Measurements from ENCODE around the gene IL6R.

IL6R gene

GRCh38 chr1:154440036-154440804 lies 35.1 kb downstream of the IL6R start:
- no peaks in the 10 kb centered on the region for H3K27me3 ChIP-seq (replicated peaks; ENCODE audit: insufficient read depth, low read length)
- no peak overlapping the region for H3K4me3 ChIP-seq (ENCODE audit: low read length)
- no peaks in the 10 kb centered on the region for H3K9me2 ChIP-seq (replicated peaks; ENCODE audit: insufficient read depth, low read length)
- H3K9ac ChIP-seq (ENCODE audit: low read length) = no peak overlapping the region
- peaks cover 70% of the 10 kb centered on the region for H3K79me2 ChIP-seq (ENCODE audit: low read length)
- TF ChIP-seq EZH2 (optimal IDR thresholded peaks at IDR 0.05; ENCODE audit: low read depth, low read length) (no peak), CTCF (IDR thresholded peaks at IDR 0.05; ENCODE audit: low read length) (no peak), EZH2phosphoT487 (IDR thresholded peaks at IDR 0.05; ENCODE audit: low read length) (no peak)
- peaks cover 46% of the 10 kb centered on the region for H3F3A ChIP-seq (ENCODE audit: insufficient read depth, low read length)
- no peak for DNase-seq
- peaks cover 38% of the 10 kb centered on the region for H3K4me1 ChIP-seq (ENCODE audit: low read length)
- H3K9me3 ChIP-seq (replicated peaks; ENCODE audit: insufficient read depth, low read length) = no peaks in the 10 kb centered on the region
- peak overlapping the region; percentile 31; the same call in 1 of the 2 replicates for H3K4me2 ChIP-seq (ENCODE audit: low read depth, low read length)
- H2AFZ ChIP-seq (ENCODE audit: low read length) = no peak overlapping the region
- peak overlapping the region; percentile 54; the same call in 1 of the 2 replicates for H3K27ac ChIP-seq (ENCODE audit: low read length)
- 0 out of 2 replicates have a peak, but pooled peaks cover 4% of the 10 kb centered on the region for H4K20me1 ChIP-seq (ENCODE audit: insufficient read depth, low read length)
- H3K36me3 ChIP-seq (replicated peaks; ENCODE audit: insufficient read depth, low read length) = peaks cover 34% of the 10 kb centered on the region

- H3K4me2 ChIP-seq (ENCODE audit: low read depth, low read length) = no peak overlapping the region
- H3K9me3 ChIP-seq (replicated peaks; ENCODE audit: insufficient read depth, low read length) = no peaks in the 10 kb centered on the region
- DNase-seq = no peak
- peaks cover 33% of the 10 kb centered on the region for H3K36me3 ChIP-seq (replicated peaks; ENCODE audit: insufficient read depth, low read length)
- H3F3A ChIP-seq (ENCODE audit: insufficient read depth, low read length) = peaks cover 50% of the 10 kb centered on the region
- H3K4me1 ChIP-seq (ENCODE audit: low read length) = peaks cover 38% of the 10 kb centered on the region
- no peaks in the 10 kb centered on the region for H3K27me3 ChIP-seq (replicated peaks; ENCODE audit: insufficient read depth, low read length)
- no peaks in the 10 kb centered on the region for H3K9me2 ChIP-seq (replicated peaks; ENCODE audit: insufficient read depth, low read length)
- H3K79me2 ChIP-seq (ENCODE audit: low read length) = peaks cover 69% of the 10 kb centered on the region
- no peak overlapping the region for H3K27ac ChIP-seq (ENCODE audit: low read length)
- H4K20me1 ChIP-seq (ENCODE audit: insufficient read depth, low read length) = 0 out of 2 replicates have a peak, but pooled peaks cover 4% of the 10 kb centered on the region
- no peak overlapping the region for H3K9ac ChIP-seq (ENCODE audit: low read length)
- TF ChIP-seq CTCF (IDR thresholded peaks at IDR 0.05; ENCODE audit: low read length) (no peak), EZH2phosphoT487 (IDR thresholded peaks at IDR 0.05; ENCODE audit: low read length) (no peak), EZH2 (optimal IDR thresholded peaks at IDR 0.05; ENCODE audit: low read depth, low read length) (no peak)
- H2AFZ ChIP-seq (ENCODE audit: low read length) = no peak overlapping the region
- H3K4me3 ChIP-seq (ENCODE audit: low read length) = no peak overlapping the region
Measured at GRCh38 chr1:154441241-154441888, 36.2 kb downstream of the IL6R start.

DNA sequence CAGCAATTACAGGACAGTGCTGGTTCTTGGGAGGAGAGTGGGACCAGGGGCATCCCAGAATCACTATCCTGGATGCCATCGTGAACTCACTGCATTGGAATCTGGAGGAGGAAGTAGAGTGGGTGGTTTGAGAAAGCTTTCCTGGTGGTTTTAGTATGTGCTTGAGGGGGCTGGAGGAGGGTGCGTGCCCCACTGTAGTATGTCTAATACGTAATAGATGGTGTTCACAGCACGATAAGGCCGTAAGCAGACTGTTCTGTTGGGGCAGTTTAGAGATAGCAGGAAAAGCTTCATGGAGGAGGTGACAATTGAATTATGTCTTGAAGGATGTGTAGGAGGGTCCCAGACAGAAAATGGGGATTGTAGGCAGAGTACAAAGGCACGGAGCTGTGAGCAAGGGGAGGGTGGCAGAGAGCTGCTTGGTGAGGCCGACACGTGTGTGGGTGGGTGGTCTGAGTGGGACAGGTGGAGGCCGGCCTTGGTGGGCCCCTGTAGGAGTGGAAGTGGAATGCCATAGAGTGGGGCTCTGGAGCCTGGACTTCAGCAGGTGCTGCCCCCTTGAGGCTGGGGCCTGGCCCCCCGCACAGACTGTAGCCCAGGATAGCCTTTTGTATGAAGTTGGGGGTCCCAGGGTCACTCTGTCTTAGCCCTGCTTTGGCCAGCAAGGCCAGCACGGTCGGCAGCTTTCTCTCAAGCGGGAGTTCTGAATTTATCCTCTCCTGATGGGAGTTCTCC lies 37.0 kb downstream of the IL6R start:
- H3K36me3 ChIP-seq (replicated peaks; ENCODE audit: insufficient read depth, low read length) = peaks cover 34% of the 10 kb centered on the region
- H3K9me3 ChIP-seq (replicated peaks; ENCODE audit: insufficient read depth, low read length) = no peaks in the 10 kb centered on the region
- peaks cover 69% of the 10 kb centered on the region for H3K79me2 ChIP-seq (ENCODE audit: low read length)
- 0 out of 2 replicates have a peak, but pooled peaks cover 4% of the 10 kb centered on the region for H4K20me1 ChIP-seq (ENCODE audit: insufficient read depth, low read length)
- no peaks in the 10 kb centered on the region for H3K9me2 ChIP-seq (replicated peaks; ENCODE audit: insufficient read depth, low read length)
- H3K27me3 ChIP-seq (replicated peaks; ENCODE audit: insufficient read depth, low read length) = no peaks in the 10 kb centered on the region
- no peak overlapping the region for H3K9ac ChIP-seq (ENCODE audit: low read length)
- no peak overlapping the region for H3K4me2 ChIP-seq (ENCODE audit: low read depth, low read length)
- peaks cover 50% of the 10 kb centered on the region for H3F3A ChIP-seq (ENCODE audit: insufficient read depth, low read length)
- DNase-seq = no peak
- TF ChIP-seq EZH2 (optimal IDR thresholded peaks at IDR 0.05; ENCODE audit: low read depth, low read length) = no peak
- peak; percentile 51 for TF ChIP-seq CTCF (IDR thresholded peaks at IDR 0.05; ENCODE audit: low read length)
- H3K4me1 ChIP-seq (ENCODE audit: low read length) = peaks cover 38% of the 10 kb centered on the region
- H3K4me3 ChIP-seq (ENCODE audit: low read length) = no peak overlapping the region
- H3K27ac ChIP-seq (ENCODE audit: low read length) = no peak overlapping the region
- no peak overlapping the region for H2AFZ ChIP-seq (ENCODE audit: low read length)

Data from MM.1S (cell line).